Kidney epithelial cell (primary cell): Measurements from ENCODE around the gene SLC25A21. TPM values are rescaled to one million over a fixed set of nuclear protein-coding genes. Genes with fewer than 3 reads are reported as not detected.

Source experiments
- DNase-seq: peaks from one replicate; pipeline ENCODE4 v3.0.0-alpha.2; 2010; ENCODE audit warnings: low read depth
- H3K27me3 ChIP-seq: 2 replicates; pipeline ENCODE4 v1.6.0; 2011; ENCODE audit warnings: low read length; ENCODE audit not compliant: control insufficient read depth, insufficient read depth
- H3K36me3 ChIP-seq: 2 replicates; pipeline ENCODE4 v1.5.1; 2011; ENCODE audit warnings: low read length; ENCODE audit not compliant: control insufficient read depth, insufficient read depth
- H3K4me3 ChIP-seq: 2 replicates; pipeline ENCODE4 v1.5.1; 2011; ENCODE audit warnings: low read depth, mild to moderate bottlenecking, control low read depth, low read length
- CTCF ChIP-seq: IDR thresholded peaks from 2 replicates; pipeline ENCODE4 v1.5.1; 2011; ENCODE audit warnings: mild to moderate bottlenecking, moderate library complexity, low read length, control low read depth, inconsistent platforms; ENCODE audit not compliant: insufficient read depth, poor library complexity, severe bottlenecking
- total RNA-seq: library from RNA; depleted of rRNA; stranded (reverse); fragments of >200 nt; gene quantifications from 2 replicates; pipeline ENCODE4 v1.2.3, GENCODE V29; 2015

The SLC25A21 gene
- total RNA-seq, 1 donor from 2014 or later: 2.1 TPM

GRCh38 chr14:36726128-36726527 is 446.3 kb downstream of the SLC25A21 start:
- Histone ChIP-seq H3K4me3 (no peak overlapping the region), H3K27me3 (no peaks in the 10 kb centered on the region), H3K36me3 (no peaks in the 10 kb centered on the region)
- no peak for TF ChIP-seq CTCF
- DNase-seq: no peak

- no peak for TF ChIP-seq CTCF
- H3K27me3 ChIP-seq: no peaks in the 10 kb centered on the region
- DNase-seq: no peak
- H3K36me3 ChIP-seq: no peaks in the 10 kb centered on the region
- H3K4me3 ChIP-seq: no peak overlapping the region
Observed at GRCh38 chr14:36724162-36724561, 448.2 kb downstream of the SLC25A21 start.

- DNase-seq: no peak
- TF ChIP-seq CTCF: no peak
- Histone ChIP-seq H3K36me3 (no peaks in the 10 kb centered on the region), H3K27me3 (no peaks in the 10 kb centered on the region), H3K4me3 (no peak overlapping the region)
Observed at GRCh38 chr14:36723530-36723929, 448.9 kb downstream of the SLC25A21 start.

GRCh38 chr14:36721877-36722276 is 450.5 kb downstream of the SLC25A21 start:
- Histone ChIP-seq H3K27me3 (no peaks in the 10 kb centered on the region), H3K4me3 (no peak overlapping the region), H3K36me3 (no peaks in the 10 kb centered on the region)
- no peak for DNase-seq
- TF ChIP-seq CTCF: no peak

GRCh38 chr14:36720657-36721056 is 451.7 kb downstream of the SLC25A21 start:
- Histone ChIP-seq H3K36me3 (no peaks in the 10 kb centered on the region), H3K4me3 (no peak overlapping the region), H3K27me3 (no peaks in the 10 kb centered on the region)
- no peak for DNase-seq
- no peak for TF ChIP-seq CTCF

- no peak for DNase-seq
Observed at GRCh38 chr14:36719823-36720222, 452.6 kb downstream of the SLC25A21 start.

More at GRCh38 chr14:36719823-36720222, 452.6 kb downstream of the SLC25A21 start:
- Histone ChIP-seq H3K27me3 (no peaks in the 10 kb centered on the region), H3K4me3 (no peak overlapping the region), H3K36me3 (no peaks in the 10 kb centered on the region)
- TF ChIP-seq CTCF: no peak
